Measurements from ENCODE around the gene TIMM22. TPM values are rescaled to one million over a fixed set of nuclear protein-coding genes. Genes with fewer than 3 reads are reported as not detected.

The TIMM22 gene
- total and polyA plus RNA-seq, 3 donors from 2014 or later = 18.2 to 19.1 (median 18.3) TPM

GRCh38 chr17:958712-959451 lies 38.0 kb upstream of the TIMM22 start:
- intact Hi-C loops (cut with DNase I; ENCODE audit: low total_unique reads) = no loop called here

GRCh38 chr17:962166-962565 lies 34.8 kb upstream of the TIMM22 start:
- Histone ChIP-seq H3K4me3 (no peak overlapping the region), H3K9me3 (no peaks in the 10 kb centered on the region), H3K27me3 (no peaks in the 10 kb centered on the region), H3K4me1 (no peaks in the 10 kb centered on the region), H3K36me3 (ENCODE audit: low read depth, missing control alignments) (no peaks in the 10 kb centered on the region), H3K27ac (no peak overlapping the region)
- no peak for DNase-seq
- intact Hi-C loops (cut with DNase I; ENCODE audit: low total_unique reads) = no loop called here
- TF ChIP-seq CTCF (IDR thresholded peaks at IDR 0.05) (no peak), POLR2A (IDR thresholded peaks at IDR 0.05) (no peak)
- 89 to 90% methylated on average over 8 of the region's 8 CpGs for WGBS, 2 donors

More at GRCh38 chr17:958712-959451, 38.0 kb upstream of the TIMM22 start:
- Histone ChIP-seq H3K4me3 (no peak overlapping the region), H3K27ac (no peak overlapping the region), H3K4me1 (peaks cover 5% of the 10 kb centered on the region), H3K9me3 (no peaks in the 10 kb centered on the region), H3K36me3 (ENCODE audit: low read depth, missing control alignments) (no peaks in the 10 kb centered on the region), H3K27me3 (no peaks in the 10 kb centered on the region)
- DNase-seq = no peak
- WGBS, 2 donors = 90 to 91% methylated on average over 31 of the region's 31 CpGs
- TF ChIP-seq CTCF (IDR thresholded peaks at IDR 0.05) = no peak
- TF ChIP-seq POLR2A (IDR thresholded peaks at IDR 0.05) = no peak

GRCh38 chr17:962670-963069 lies 34.3 kb upstream of the TIMM22 start:
- no peak for DNase-seq
- WGBS, 2 donors = 79 to 80% methylated on average over 11 of the region's 11 CpGs

GRCh38 chr17:964876-965275 lies 32.1 kb upstream of the TIMM22 start:
- Histone ChIP-seq H3K36me3 (ENCODE audit: low read depth, missing control alignments) (no peaks in the 10 kb centered on the region), H3K9me3 (no peaks in the 10 kb centered on the region), H3K27ac (no peak overlapping the region), H3K4me1 (no peaks in the 10 kb centered on the region), H3K4me3 (no peak overlapping the region), H3K27me3 (no peaks in the 10 kb centered on the region)
- intact Hi-C loops (cut with DNase I; ENCODE audit: low total_unique reads) = no loop called here
- TF ChIP-seq CTCF (IDR thresholded peaks at IDR 0.05) (no peak), POLR2A (IDR thresholded peaks at IDR 0.05) (no peak)
- DNase-seq = no peak
- 84 to 88% methylated on average over 14 of the region's 14 CpGs for WGBS, 2 donors

More at GRCh38 chr17:962670-963069, 34.3 kb upstream of the TIMM22 start:
- Histone ChIP-seq H3K36me3 (ENCODE audit: low read depth, missing control alignments) (no peaks in the 10 kb centered on the region), H3K9me3 (no peaks in the 10 kb centered on the region), H3K4me1 (no peaks in the 10 kb centered on the region), H3K27me3 (no peaks in the 10 kb centered on the region), H3K4me3 (no peak overlapping the region), H3K27ac (no peak overlapping the region)
- TF ChIP-seq POLR2A (IDR thresholded peaks at IDR 0.05) (no peak), CTCF (IDR thresholded peaks at IDR 0.05) (no peak)
- intact Hi-C loops (cut with DNase I; ENCODE audit: low total_unique reads) = no loop called here
